Fibroblast of the conjunctiva (primary cell): Measurements from ENCODE around the gene NR1H4.
"Not testable (repeated sequence)": the region's sequence is repeated elsewhere in the genome, so short reads cannot be mapped to it uniquely, and the experiment has no call there.

Experiments used
- DNase-seq: peaks from one replicate; pipeline ENCODE4 v3.0.0-alpha.2; 2010; ENCODE audit warnings: low read depth

NR1H4 gene

GRCh38 chr12:100473716-100474150 is at the start of gene NR1H4:
TSS of gene NR1H4 (plus strand) at chr12:100473866. CDS start at chr12:100493324, 19,458 bp downstream.
- DNase-seq = no peak

GRCh38 chr12:100426145-100426544 is 47.5 kb upstream of the NR1H4 start:
- no peak for DNase-seq

GRCh38 chr12:100427078-100427477 is 46.6 kb upstream of the NR1H4 start:
- peak; percentile 9 for DNase-seq

- not testable (repeated sequence) for DNase-seq
Observed at GRCh38 chr12:100430251-100430650, 43.4 kb upstream of the NR1H4 start.

GRCh38 chr12:100433701-100434100 is 40.0 kb upstream of the NR1H4 start:
- DNase-seq = no peak

GRCh38 chr12:100434177-100434576 is 39.5 kb upstream of the NR1H4 start:
- no peak for DNase-seq

- no peak for DNase-seq
Observed at GRCh38 chr12:100435957-100436356, 37.7 kb upstream of the NR1H4 start.

GRCh38 chr12:100437038-100437841 is 36.4 kb upstream of the NR1H4 start:
- DNase-seq = no peak

GRCh38 chr12:100439797-100440196 is 33.9 kb upstream of the NR1H4 start:
- DNase-seq = no peak

- DNase-seq = no peak
Observed at GRCh38 chr12:100442403-100442802, 31.3 kb upstream of the NR1H4 start.

- no peak for DNase-seq
Observed at GRCh38 chr12:100443434-100443833, 30.2 kb upstream of the NR1H4 start.

- DNase-seq = no peak
Observed at GRCh38 chr12:100445081-100445481, 28.6 kb upstream of the NR1H4 start.

- DNase-seq = no peak
Observed at GRCh38 chr12:100447381-100447780, 26.3 kb upstream of the NR1H4 start.

GRCh38 chr12:100448656-100449055 is 25.0 kb upstream of the NR1H4 start:
- DNase-seq = no peak

- DNase-seq = no peak
Observed at GRCh38 chr12:100450735-100451134, 22.9 kb upstream of the NR1H4 start.

- no peak for DNase-seq
Observed at GRCh38 chr12:100453951-100454350, 19.7 kb upstream of the NR1H4 start.

GRCh38 chr12:100455896-100456295 is 17.8 kb upstream of the NR1H4 start:
- no peak for DNase-seq

GRCh38 chr12:100458191-100458590 is 15.5 kb upstream of the NR1H4 start:
- DNase-seq = no peak

GRCh38 chr12:100460702-100461101 is 13.0 kb upstream of the NR1H4 start:
- no peak for DNase-seq

GRCh38 chr12:100461330-100461973 is 12.2 kb upstream of the NR1H4 start:
- no peak for DNase-seq

- no peak for DNase-seq
Observed at GRCh38 chr12:100463661-100464060, 10.0 kb upstream of the NR1H4 start.

- no peak for DNase-seq
Observed at GRCh38 chr12:100464529-100464928, 9.1 kb upstream of the NR1H4 start.

GRCh38 chr12:100468126-100468525 is 5.5 kb upstream of the NR1H4 start:
- no peak for DNase-seq

GRCh38 chr12:100472325-100472724 is 1.3 kb upstream of the NR1H4 start:
- no peak for DNase-seq
